Measurements from ENCODE around the gene ZBTB21. TPM values are rescaled to one million over a fixed set of nuclear protein-coding genes. Genes with fewer than 3 reads are reported as not detected.

ZBTB21 gene
- total and polyA plus RNA-seq, 2 of the 4 experiments (the other 2 are of a cell fraction), result 6.8 to 12.0 TPM

GRCh38 chr21:42012344-42012743 is 2.2 kb upstream of the ZBTB21 start:
- no peak overlapping the region for H2AK9ac ChIP-seq (replicated peaks; ENCODE audit: low read depth, low read length, poor library complexity)
- H3K4ac ChIP-seq (ENCODE audit: low read depth, low read length), result no peak overlapping the region
- peaks cover 15 to 27% of the 10 kb centered on the region in 2 experiments for H3K79me1 ChIP-seq (ENCODE audit: low read depth in 1 of 2, low read length in 2 of 2)
- no peak overlapping the region for H3K27ac ChIP-seq (ENCODE audit: insufficient read depth, low read length)
- TF ChIP-seq MAFK (IDR thresholded peaks at IDR 0.05; ENCODE audit: low read depth, low read length) (no peak), NFE2L2 (IDR thresholded peaks at IDR 0.05; ENCODE audit: low read depth, low read length) (no peak), POLR2A (IDR thresholded peaks at IDR 0.05; ENCODE audit: low read depth, low read length) (0 out of 2 replicates have a peak, but pooled peaks have one; percentile 12), CTCF (conservative IDR thresholded peaks at IDR 0.05; ENCODE audit: low read depth, low read length) (no peak)
- H4K5ac ChIP-seq (ENCODE audit: low read depth, low read length), result no peak overlapping the region
- no peak for ATAC-seq (ENCODE audit: low read depth)
- H2AK5ac ChIP-seq (ENCODE audit: low read depth, low read length), result peak overlapping the region; percentile 56; the same call in 1 of the 2 replicates
- dilution Hi-C loops (cut with HindIII; ENCODE audit: low sequenced_read_pairs, unreplicated experiment), result no loop called here
- no peak overlapping the region for H3K18ac ChIP-seq (ENCODE audit: low read depth, low read length)
- peak overlapping the region; percentile 44; the same call in 1 of the 2 replicates for H3K23ac ChIP-seq (ENCODE audit: low read depth, low read length)
- WGBS, 2 experiments (ENCODE audit: extremely low coverage in 2 of 2, insufficient read length in 1 of 2), result 98% methylated on average over 6 of the region's 9 CpGs; no CpG with 5 or more reads in 1 of the 2 experiments
- BruUV-seq (replicated peaks), result no TSS peak
- no peak overlapping the region for H2BK5ac ChIP-seq (ENCODE audit: low read depth, low read length, poor library complexity, severe bottlenecking)
- no peak overlapping the region for H3K14ac ChIP-seq (replicated peaks; ENCODE audit: low read depth, low read length)
- ChIA-PET POLR2A (ENCODE audit: unreplicated experiment) (no interaction called here), CTCF (interaction anchor here (0.6 kb wide), 2 partner anchors 72 to 213 kb away, joined by 3 to 4 read pairs; no protein-coding TSS in a partner anchor)
- no peak overlapping the region for H3K4me2 ChIP-seq (ENCODE audit: low read depth, low read length)
- no peak overlapping the region for H3K9ac ChIP-seq (ENCODE audit: low read depth, low read length)
- H3K9me1 ChIP-seq (ENCODE audit: insufficient read depth, low read length), result peaks cover 8% of the 10 kb centered on the region; the same call in 1 of the 2 replicates
- in situ Hi-C loops (cut with MboI; ENCODE audit: low sequenced_read_pairs), result no loop called here
- H3K4me1 ChIP-seq (ENCODE audit: control insufficient read depth, insufficient read depth, low read length), result peaks cover 2% of the 10 kb centered on the region; the same call in 1 of the 2 replicates
- no peak for DNase-seq
- no peak overlapping the region for H3K4me3 ChIP-seq (ENCODE audit: insufficient read depth, low read depth, low read length)
- no peak overlapping the region; a peak in 1 of 4 replicates for H4K8ac ChIP-seq (ENCODE audit: low read depth in 2 of 2, low read length in 2 of 2)
- H4K20me1 ChIP-seq (ENCODE audit: insufficient read depth, low read length), result no peaks in the 10 kb centered on the region
- H2BK120ac ChIP-seq (ENCODE audit: low read depth, low read length), result no peak overlapping the region
- no peak overlapping the region for H2BK20ac ChIP-seq (ENCODE audit: low read depth, low read length)
- H2BK15ac ChIP-seq (ENCODE audit: low read depth, low read length), result no peak overlapping the region
- no peaks in the 10 kb centered on the region for H3K27me3 ChIP-seq (ENCODE audit: control insufficient read depth, insufficient read depth, low read length)
- H3K56ac ChIP-seq (ENCODE audit: extremely low read depth, insufficient read depth, low read length), result no peak overlapping the region
- intact Hi-C loops (cut with micrococcal nuclease), result loop anchor here (5.0 kb wide), 1 partner anchor 35 kb away; no protein-coding TSS in a partner anchor
- H3K9me3 ChIP-seq (ENCODE audit: control insufficient read depth, insufficient read depth, low read length), result peaks cover 4% of the 10 kb centered on the region; the same call in 1 of the 2 replicates
- H4K91ac ChIP-seq (ENCODE audit: insufficient read depth, low read depth, low read length), result no peak overlapping the region; the same call in 1 of the 2 replicates
- H3K36me3 ChIP-seq (ENCODE audit: control insufficient read depth, insufficient read depth, low read length), result peaks cover 5% of the 10 kb centered on the region
- no peak overlapping the region for H2AFZ ChIP-seq (replicated peaks; ENCODE audit: low read length, poor library complexity)
